IPS DF 19.7 (cell line): Measurements from ENCODE around the gene PPP1R15B.
"Not testable (repeated sequence)": the region's sequence is repeated elsewhere in the genome, so short reads cannot be mapped to it uniquely, and the experiment has no call there.

Experiments
- DNase-seq: peaks from one replicate; pipeline ENCODE4 v3.0.0-alpha.2; 2013; ENCODE audit warnings: low read depth, low spot score

Gene PPP1R15B

DNA sequence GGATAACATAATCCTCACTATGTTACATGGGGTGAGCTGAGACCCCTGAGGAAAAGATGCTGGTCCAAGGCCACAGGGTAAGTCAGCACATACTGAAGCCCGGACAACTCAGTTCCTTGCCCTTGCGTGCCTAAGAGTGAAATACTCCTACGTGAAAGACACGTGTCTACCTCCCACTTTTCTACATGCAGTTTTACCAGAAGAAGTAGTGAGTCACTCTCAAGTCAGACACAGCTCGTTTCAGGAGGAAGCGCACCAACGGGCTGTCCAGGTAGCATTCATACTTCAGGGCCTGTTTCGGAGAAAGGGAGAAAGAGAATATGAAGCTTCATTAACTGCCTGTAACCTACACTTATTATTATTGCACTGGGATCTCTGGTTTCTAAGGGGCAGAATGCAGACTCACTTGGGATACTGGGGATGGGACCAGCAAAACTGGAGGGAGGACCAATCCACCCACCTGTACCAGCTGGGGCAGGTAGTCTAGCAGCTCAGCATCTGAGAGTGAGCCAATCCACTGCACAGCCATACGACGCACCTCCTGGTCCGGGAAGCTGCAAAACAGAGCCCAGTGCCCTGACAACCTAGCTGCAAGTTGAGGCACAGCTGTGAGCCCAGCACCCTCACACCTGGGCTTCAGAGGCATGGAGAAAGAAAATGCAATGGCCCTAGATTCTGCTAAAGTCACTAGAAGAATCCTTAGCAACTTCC, 32.4 kb upstream of the PPP1R15B start:
- no peak for DNase-seq

DNA sequence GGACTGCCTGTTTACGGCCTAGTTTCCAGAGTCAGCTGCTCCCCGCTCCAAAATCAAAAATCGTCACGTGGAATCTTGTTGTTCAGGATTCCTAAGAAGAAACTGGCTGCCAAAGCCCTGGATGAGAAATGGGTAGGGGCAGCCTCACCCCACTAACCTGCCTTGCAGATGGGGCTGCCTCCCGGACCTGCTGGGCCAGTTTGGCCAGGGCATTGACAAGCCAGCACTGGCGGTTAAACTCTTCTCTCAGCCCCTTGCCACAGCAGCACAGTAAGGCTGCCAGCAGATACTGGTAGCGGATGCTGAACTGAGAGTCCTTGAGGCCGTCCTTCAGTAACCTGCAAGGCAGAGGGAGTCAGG, 31.6 kb upstream of the PPP1R15B start:
- no peak for DNase-seq

DNA sequence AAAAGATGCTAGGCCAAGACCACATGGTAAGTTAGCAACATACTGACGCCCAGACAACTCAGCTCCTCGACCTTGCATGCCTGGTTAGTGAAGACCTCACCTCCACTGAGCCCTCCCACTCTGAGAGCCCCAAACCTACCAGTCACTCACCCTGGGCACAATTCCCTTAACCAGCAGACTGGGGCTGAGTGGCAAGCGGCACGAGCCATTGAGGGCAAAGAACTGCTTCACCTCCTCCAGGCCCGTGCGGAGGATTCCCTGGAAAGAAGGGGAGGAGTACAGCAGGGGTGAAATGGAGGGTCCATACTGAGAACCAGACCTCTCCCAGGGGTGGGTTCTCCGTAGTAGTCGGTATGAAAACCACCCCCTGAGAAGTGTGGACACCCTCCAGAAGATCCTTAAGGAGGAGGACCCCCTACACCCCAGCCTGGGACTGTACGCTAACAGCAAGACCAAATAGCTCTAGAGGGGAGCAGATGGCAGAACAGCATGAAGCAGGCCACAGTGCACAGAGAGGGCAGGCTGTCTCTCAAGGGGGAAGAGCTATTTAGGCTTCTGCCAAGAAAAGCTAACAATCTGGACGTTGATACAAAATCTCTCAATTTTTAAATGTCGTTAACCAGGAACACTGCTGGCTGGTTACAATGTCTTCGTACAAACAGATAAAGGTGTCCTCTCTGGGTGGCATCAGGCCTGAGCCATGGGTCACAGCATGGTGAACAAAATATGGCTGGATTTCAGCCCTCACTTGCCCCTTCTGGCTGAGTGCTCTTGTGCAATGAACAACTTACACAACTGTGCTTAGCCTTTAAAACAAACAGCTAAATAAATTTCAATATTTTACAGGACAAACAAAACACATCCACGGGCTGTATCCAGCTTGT, 31.0 kb upstream of the PPP1R15B start:
- no peak for DNase-seq

DNA sequence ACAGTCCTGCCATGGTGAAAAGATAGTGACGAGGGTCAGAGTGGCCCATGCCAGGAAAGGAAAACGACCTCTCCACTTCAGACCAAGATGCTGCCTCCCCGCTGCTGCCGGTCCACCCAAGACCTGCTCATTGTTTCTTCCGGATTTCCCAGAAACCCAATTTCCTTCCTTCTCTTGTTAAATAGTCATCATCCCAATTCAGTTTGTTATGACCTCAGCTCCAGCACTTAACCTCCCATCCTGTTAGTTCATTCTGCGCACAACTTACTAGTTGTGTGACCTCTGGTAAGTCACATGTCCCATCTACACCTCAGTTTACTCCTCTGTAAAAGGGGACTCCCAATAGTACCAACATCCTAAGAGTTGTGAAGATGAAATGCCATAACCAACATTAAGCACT, 29.9 kb upstream of the PPP1R15B start:
- DNase-seq, result no peak

GRCh38 chr1:204439621-204440375, 28.2 kb upstream of the PPP1R15B start:
- no peak for DNase-seq

DNA sequence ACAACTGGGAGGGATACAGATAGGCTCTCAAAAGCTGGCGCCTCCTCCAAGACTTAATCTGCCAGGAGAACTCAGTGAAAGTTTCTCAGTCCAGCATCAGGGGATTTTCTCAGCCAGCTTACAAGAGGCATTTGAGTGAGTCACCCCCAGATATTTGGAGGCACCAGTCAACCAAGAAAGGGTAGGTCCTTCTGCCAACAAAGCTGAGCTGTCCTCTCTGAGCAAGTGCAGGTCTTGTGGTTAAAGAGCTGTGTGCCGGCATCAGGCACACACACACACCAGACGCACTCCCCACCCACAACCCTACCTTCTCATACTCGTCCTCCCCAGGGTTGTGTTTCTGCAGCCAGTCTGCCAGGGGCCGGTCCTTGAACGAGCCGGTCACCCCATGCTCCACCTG, 27.0 kb upstream of the PPP1R15B start:
- no peak for DNase-seq

- no peak for DNase-seq
Observed at GRCh38 chr1:204437796-204438570, 26.4 kb upstream of the PPP1R15B start.

DNA sequence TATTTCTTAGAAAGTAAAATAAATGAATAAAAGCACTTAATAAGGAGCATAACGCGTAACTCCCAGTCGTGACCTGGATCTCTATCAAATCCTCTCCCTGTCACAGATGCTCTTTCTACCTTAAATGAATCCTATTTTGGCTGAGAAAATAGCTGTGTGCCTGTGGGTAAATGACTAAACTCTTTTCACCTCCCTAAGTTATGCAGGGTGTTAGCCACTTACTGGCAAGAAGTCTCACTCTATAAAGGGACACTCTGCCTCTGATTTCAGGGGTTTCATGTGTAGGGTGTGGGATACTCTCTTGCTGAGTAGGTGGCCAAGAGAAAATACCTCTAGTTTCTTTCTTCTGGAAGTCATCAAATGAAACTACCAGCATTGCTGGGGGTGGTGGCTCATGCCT, 24.3 kb upstream of the PPP1R15B start:
- DNase-seq, result no peak

DNA sequence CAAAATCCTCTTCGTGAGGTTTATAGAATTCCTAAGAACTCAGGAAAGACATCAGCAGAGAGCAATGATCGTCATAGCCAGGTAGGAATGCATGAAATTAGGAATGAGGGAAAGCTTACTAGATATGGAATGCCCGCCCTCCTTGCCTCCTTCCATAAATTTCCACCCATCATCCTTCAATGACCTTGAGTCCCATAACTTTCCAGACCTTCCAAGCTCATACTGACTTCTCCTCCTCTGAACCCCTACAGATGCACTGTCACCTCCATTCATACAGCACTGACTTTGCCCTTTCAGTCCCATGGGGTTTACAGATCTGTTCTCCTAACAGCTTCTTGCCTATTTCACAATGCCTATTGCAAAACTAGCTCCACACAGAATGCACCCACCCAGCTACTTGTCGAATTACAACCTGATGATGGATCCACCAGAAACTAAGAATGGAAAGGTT, 23.8 kb upstream of the PPP1R15B start:
- DNase-seq, result no peak

- DNase-seq, result no peak
Observed at GRCh38 chr1:204434116-204434755, 22.6 kb upstream of the PPP1R15B start.

GRCh38 chr1:204432708-204433107, 21.1 kb upstream of the PPP1R15B start:
- no peak for DNase-seq

GRCh38 chr1:204431310-204432184, 19.9 kb upstream of the PPP1R15B start:
- DNase-seq, result no peak

GRCh38 chr1:204429746-204430145, 18.1 kb upstream of the PPP1R15B start:
- DNase-seq, result no peak

DNA sequence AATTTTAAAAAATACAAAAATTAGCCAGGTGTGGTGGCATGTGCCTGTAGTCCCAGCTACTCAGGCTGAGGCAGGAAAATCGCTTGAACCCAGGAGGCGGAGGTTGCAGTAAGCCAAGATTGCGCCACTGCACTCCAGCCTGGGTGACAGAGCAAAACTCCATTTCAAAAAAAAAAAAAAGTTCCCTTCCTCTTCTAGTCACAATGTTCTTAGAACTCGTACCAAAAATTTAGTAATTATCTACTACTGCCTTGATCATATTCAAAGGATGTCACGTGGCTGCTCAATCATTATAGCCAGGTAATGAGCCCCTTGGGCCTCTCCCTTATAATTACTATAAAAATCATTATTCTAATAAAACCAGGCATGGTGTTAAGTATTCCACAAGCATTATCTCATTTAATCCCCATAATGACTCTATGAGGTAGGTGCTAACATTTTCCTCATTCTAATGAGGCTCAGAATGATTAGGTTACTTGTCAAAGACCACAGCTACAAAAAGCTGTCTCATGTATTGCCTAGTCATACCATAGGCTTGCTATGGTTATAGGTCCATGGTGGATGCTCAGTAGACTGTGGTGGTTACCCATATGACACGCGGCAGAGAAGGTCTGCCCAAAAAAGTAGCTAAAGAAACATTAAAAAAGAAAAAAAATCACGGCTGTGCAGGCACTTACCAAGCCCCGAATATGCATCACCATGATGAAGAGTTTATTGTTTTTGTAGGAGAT, 15.5 kb upstream of the PPP1R15B start:
- no peak for DNase-seq

- no peak for DNase-seq
Observed at GRCh38 chr1:204426474-204426873, 14.9 kb upstream of the PPP1R15B start.

- DNase-seq, result no peak
Observed at GRCh38 chr1:204426035-204426436, 14.4 kb upstream of the PPP1R15B start.

- DNase-seq, result no peak
Observed at GRCh38 chr1:204424621-204425020, 13.0 kb upstream of the PPP1R15B start.

DNA sequence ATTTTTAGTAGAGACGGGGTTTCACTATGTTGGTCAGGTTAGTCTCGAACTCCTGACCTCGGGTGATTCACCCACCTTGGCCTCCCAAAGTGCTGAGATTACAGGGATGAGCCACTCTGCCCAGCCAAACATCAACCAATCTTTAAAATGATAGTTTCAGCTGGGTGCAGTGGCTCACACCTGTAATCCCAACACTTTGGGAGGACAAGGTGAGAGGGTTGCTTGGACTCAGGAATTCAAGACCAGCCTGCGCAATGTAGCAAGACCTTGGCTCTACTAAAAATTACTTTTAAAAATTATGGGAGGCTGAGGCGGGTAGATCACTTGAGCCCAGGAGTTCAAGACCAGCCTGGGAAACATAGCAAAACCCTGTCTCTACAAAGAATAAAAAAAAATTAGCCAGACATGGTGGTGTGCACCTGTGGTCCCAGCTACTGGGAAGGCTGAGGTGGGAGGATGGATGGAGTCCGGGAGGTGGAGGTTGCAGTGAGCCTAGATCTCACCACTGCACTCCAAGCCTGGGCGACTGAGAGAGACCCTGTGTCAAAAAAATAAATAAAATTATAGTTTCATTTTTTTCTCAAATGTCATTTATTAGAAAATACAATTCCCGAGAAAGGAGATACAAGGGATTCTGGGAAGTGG, 10.6 kb upstream of the PPP1R15B start:
- not testable (repeated sequence) for DNase-seq

DNA sequence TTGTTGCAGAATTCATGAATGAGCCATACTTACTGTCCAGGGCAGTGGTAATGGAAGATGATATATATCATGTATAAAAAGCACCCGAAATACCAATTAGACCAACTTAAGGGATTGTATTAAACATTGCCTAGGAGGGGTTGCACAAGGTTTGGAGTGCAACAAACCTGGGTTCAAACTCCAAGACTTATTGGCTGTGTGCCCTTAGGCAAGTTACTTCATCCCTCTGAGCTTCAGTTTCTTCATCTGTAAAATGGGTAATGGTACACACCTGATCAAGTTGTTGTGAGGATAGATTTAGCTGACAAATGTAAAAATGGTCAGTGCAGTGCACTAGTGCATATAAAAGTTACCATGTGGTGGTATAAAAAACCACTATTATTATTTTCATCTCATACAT, 9.8 kb upstream of the PPP1R15B start:
- no peak for DNase-seq
